OCI-LY3 (cell line): Measurements from ENCODE around the gene TFEB.

Experiments
- CTCF ChIP-seq: fragments of 200-600, 300-600 bp; sonication (generic); IDR thresholded peaks from 2 replicates; pipeline ENCODE4 v1.5.1; 2014; ENCODE audit warnings: antibody characterized with exemption, low read length, low read depth
- EZH2phosphoT487 ChIP-seq: fragments of 200-600 bp; shearing (Covaris generic); IDR thresholded peaks from 2 replicates; pipeline ENCODE4 v1.6.1; 2018; ENCODE audit warnings: antibody characterized with exemption, mixed run types, low read depth

GRCh38 chr6:41756354-41756753 lies 20.9 kb upstream of the TFEB start:
- no peak for TF ChIP-seq CTCF
- TF ChIP-seq EZH2phosphoT487 = no peak
